GM19455 (cell line): ENCODE data around the gene DNAAF8.
"Not testable (repeated sequence)": the region's sequence is repeated elsewhere in the genome, so short reads cannot be mapped to it uniquely, and the experiment has no call there.

ENCODE experiments used
- ATAC-seq: cut with Tn5 transposase; IDR thresholded peaks from one replicate; pipeline ENCODE4 v1.9.1; 2021; ENCODE audit not compliant: unreplicated experiment

DNAAF8 gene

GRCh38 chr16:4780235-4780634 lies 45.9 kb downstream of the DNAAF8 start:
- no peak for ATAC-seq

GRCh38 chr16:4783251-4783950 lies 49.1 kb downstream of the DNAAF8 start:
- ATAC-seq = no peak

- ATAC-seq = no peak
Observed at GRCh38 chr16:4783951-4784336, 49.6 kb downstream of the DNAAF8 start.

- not testable (repeated sequence) for ATAC-seq
Observed at GRCh38 chr16:4784444-4784987, 50.2 kb downstream of the DNAAF8 start.

- no peak for ATAC-seq
Observed at GRCh38 chr16:4785758-4786433, 51.6 kb downstream of the DNAAF8 start.

- ATAC-seq = no peak
Observed at GRCh38 chr16:4787068-4787467, 52.7 kb downstream of the DNAAF8 start.

GRCh38 chr16:4787627-4788482 lies 53.5 kb downstream of the DNAAF8 start, which contains the start of gene SEPTIN12:
SEPTIN12 (minus strand) TSS chr16:4788345; CDS start chr16:4787645, 700 bp downstream.
- ATAC-seq = no peak

GRCh38 chr16:4788489-4788889 lies 54.2 kb downstream of the DNAAF8 start:
- no peak for ATAC-seq

GRCh38 chr16:4788910-4789309 lies 54.6 kb downstream of the DNAAF8 start:
- ATAC-seq = no peak

- ATAC-seq = no peak
Observed at GRCh38 chr16:4790261-4790660, 55.9 kb downstream of the DNAAF8 start.

- ATAC-seq = no peak
Observed at GRCh38 chr16:4790871-4791270, 56.5 kb downstream of the DNAAF8 start.

GRCh38 chr16:4792951-4793513 lies 58.7 kb downstream of the DNAAF8 start:
- ATAC-seq = no peak

- no peak for ATAC-seq
Observed at GRCh38 chr16:4795181-4795827, 61.0 kb downstream of the DNAAF8 start, which contains the start of gene SMIM22. SMIM22 (plus strand) TSS chr16:4795369; CDS start chr16:4795735, 366 bp downstream.

- ATAC-seq = no peak
Observed at GRCh38 chr16:4795828-4796572, 61.7 kb downstream of the DNAAF8 start.

GRCh38 chr16:4796982-4797804 lies 62.9 kb downstream of the DNAAF8 start:
- no peak for ATAC-seq

GRCh38 chr16:4797805-4798252 lies 63.5 kb downstream of the DNAAF8 start:
- no peak for ATAC-seq

GRCh38 chr16:4798456-4798855 lies 64.1 kb downstream of the DNAAF8 start:
- no peak for ATAC-seq
